Kidney epithelial cell (primary cell): ENCODE results near the gene KRTAP9-4. TPM values are rescaled to one million over a fixed set of nuclear protein-coding genes. Genes with fewer than 3 reads are reported as not detected.
A peak's percentile ranks its signal among the peaks of the same experiment; 100 is the strongest.
"Not testable (repeated sequence)": the region's sequence is repeated elsewhere in the genome, so short reads cannot be mapped to it uniquely, and the experiment has no call there.

ENCODE experiments used
- DNase-seq: peaks from one replicate; pipeline ENCODE4 v3.0.0-alpha.2; 2010; ENCODE audit warnings: low read depth
- H3K27me3 ChIP-seq: 2 replicates; pipeline ENCODE4 v1.6.0; 2011; ENCODE audit warnings: low read length; ENCODE audit not compliant: control insufficient read depth, insufficient read depth
- H3K36me3 ChIP-seq: 2 replicates; pipeline ENCODE4 v1.5.1; 2011; ENCODE audit warnings: low read length; ENCODE audit not compliant: control insufficient read depth, insufficient read depth
- H3K4me3 ChIP-seq: 2 replicates; pipeline ENCODE4 v1.5.1; 2011; ENCODE audit warnings: low read depth, mild to moderate bottlenecking, control low read depth, low read length
- total RNA-seq: library from RNA; depleted of rRNA; stranded (reverse); fragments of >200 nt; gene quantifications from 2 replicates; pipeline ENCODE4 v1.2.3, GENCODE V29; 2015
- TF ChIP-seq, protein P1 (sequence below): IDR thresholded peaks from 2 replicates; pipeline ENCODE4 v1.5.1; 2011; ENCODE audit warnings: mild to moderate bottlenecking, moderate library complexity, low read length, control low read depth, inconsistent platforms; ENCODE audit not compliant: insufficient read depth, poor library complexity, severe bottlenecking

Gene KRTAP9-4, protein sequence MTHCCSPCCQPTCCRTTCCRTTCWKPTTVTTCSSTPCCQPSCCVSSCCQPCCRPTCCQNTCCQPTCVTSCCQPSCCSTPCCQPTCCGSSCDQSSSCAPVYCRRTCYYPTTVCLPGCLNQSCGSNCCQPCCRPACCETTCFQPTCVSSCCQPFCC
- not detected in 2 replicates for total RNA-seq

DNA sequence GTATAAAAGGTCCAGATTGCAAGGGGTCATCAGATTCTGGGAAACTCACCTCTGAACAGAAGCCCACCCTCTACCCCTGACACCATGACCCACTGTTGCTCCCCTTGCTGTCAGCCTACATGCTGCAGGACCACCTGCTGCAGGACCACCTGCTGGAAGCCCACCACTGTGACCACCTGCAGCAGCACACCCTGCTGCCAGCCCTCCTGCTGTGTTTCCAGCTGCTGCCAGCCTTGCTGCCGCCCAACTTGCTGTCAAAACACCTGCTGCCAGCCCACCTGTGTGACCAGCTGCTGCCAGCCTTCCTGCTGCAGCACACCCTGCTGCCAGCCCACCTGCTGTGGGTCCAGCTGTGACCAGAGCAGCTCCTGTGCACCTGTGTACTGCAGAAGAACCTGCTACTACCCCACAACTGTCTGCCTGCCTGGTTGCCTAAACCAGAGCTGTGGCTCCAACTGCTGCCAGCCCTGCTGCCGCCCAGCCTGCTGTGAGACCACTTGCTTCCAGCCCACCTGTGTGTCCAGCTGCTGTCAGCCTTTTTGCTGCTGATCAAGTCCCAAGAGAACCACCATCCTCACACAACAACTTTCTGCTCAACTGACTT, at the start of gene KRTAP9-4:
Gene KRTAP9-4 (plus strand): TSS at position 51 of the 604 bp plus-strand sequence. CDS start 34 bp downstream, at position 85.
- H3K4me3 ChIP-seq, DNase-seq, H3K36me3 ChIP-seq, H3K27me3 ChIP-seq: not testable (repeated sequence)

DNA sequence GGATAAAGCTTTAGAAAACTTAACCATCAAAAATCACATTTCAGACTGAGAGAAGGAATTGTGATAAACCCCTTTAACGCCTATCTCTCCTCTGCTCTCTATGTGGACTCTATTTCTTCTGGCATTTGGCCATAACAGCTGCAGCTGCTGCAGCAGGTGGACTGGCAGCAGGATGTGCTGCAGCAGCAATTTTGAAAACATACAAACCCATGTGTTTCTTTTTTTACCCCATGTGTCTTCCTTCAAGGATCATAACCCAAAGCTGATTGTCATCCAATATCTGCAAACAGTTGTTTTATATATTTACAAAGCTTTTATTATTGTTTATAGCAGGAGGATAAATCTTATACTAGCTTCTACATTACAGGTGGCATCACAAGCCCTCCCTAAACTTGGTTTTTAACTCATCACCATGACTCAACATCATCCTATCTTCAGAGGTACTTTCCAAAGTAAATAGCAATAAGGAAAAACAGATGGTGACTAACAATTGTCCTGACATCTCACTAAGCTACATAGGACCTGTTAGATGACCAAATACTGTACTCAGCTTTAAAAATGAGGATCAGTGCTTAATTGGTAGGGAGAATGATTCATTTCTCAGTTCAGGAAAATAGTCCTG, 37.5 kb upstream of the KRTAP9-4 start:
- Histone ChIP-seq H3K27me3 (no peaks in the 10 kb centered on the region), H3K36me3 (no peaks in the 10 kb centered on the region), H3K4me3 (no peak overlapping the region)
- peak; percentile 10 for DNase-seq
- TF ChIP-seq, protein P1, sequence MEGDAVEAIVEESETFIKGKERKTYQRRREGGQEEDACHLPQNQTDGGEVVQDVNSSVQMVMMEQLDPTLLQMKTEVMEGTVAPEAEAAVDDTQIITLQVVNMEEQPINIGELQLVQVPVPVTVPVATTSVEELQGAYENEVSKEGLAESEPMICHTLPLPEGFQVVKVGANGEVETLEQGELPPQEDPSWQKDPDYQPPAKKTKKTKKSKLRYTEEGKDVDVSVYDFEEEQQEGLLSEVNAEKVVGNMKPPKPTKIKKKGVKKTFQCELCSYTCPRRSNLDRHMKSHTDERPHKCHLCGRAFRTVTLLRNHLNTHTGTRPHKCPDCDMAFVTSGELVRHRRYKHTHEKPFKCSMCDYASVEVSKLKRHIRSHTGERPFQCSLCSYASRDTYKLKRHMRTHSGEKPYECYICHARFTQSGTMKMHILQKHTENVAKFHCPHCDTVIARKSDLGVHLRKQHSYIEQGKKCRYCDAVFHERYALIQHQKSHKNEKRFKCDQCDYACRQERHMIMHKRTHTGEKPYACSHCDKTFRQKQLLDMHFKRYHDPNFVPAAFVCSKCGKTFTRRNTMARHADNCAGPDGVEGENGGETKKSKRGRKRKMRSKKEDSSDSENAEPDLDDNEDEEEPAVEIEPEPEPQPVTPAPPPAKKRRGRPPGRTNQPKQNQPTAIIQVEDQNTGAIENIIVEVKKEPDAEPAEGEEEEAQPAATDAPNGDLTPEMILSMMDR, result no peak

DNA sequence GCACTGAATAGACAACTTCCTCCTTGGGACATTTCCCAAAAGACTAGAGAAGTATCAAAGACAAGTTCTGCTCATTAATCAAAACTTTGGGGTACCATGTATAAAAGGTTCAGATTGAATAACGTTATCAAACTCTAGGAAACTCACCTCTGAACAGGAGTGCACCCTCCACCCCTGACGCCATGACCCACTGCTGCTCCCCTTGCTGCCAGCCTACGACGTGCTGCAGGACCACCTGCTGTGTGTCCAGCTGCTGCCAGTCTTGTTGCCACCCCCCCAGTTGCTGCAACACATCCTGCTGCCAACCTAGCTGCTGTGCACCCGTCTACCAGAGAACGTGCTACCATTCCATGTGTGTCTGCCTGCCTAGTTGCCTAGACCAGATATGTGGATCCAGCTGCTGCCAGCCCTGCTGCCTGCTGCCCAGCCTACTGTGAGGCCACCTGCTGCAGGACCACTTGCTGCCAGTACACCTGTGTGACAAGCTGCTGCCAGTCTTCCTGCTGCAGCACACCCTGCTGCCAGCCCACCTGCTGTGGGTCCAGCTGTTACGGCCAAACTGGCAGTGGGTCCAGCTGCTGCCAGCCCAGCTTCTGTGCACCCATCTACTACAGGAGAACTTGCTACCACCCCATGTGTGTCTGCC, 36.8 kb upstream of the KRTAP9-4 start:
- TF ChIP-seq, protein P1, result no peak
- DNase-seq, result no peak
- Histone ChIP-seq H3K36me3 (no peaks in the 10 kb centered on the region), H3K27me3 (no peaks in the 10 kb centered on the region), H3K4me3 (no peak overlapping the region)

DNA sequence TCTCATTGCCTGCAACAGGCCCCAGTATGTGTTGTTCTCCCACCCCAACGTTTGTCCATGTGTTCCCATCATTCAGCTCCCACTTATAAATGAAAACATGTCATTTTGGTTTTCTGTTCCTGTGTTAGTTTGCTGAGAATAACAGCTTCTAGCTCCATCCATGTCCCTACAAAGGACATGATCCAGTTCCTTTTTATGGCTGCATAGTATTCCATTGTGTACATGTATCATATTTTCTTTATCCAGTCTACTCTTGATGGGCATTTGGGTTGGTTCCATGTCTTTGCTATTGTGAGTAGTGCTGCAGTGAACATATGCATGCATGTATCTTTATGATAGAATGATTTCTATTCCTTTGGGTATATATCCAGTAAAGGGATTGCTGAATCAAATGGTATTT, 33.8 kb upstream of the KRTAP9-4 start:
- DNase-seq, result no peak
- TF ChIP-seq, protein P1, result no peak
- no peaks in the 10 kb centered on the region for H3K36me3 ChIP-seq
- H3K27me3 ChIP-seq, result no peaks in the 10 kb centered on the region
- no peak overlapping the region for H3K4me3 ChIP-seq

DNA sequence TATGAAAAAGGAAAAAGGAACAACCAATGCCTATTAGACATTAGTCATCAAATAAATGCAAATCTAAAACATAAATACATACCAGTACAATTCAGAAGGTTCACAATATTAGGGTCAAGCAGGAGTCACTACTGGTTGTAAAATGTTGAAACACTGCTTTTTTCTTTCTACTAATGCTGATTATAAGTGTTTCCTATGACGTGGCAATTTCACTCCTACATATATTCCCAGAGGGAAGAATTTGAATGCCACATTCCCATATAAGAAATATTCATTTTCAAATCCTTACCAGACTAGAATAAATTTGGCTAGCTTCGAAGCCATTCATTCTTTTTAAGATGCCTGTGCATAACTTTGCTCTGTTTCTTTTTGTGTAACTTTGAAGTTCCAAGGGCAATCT, 25.7 kb upstream of the KRTAP9-4 start:
- Histone ChIP-seq H3K36me3 (no peaks in the 10 kb centered on the region), H3K27me3 (no peaks in the 10 kb centered on the region), H3K4me3 (no peak overlapping the region)
- DNase-seq, result no peak
- TF ChIP-seq, protein P1, result no peak

DNA sequence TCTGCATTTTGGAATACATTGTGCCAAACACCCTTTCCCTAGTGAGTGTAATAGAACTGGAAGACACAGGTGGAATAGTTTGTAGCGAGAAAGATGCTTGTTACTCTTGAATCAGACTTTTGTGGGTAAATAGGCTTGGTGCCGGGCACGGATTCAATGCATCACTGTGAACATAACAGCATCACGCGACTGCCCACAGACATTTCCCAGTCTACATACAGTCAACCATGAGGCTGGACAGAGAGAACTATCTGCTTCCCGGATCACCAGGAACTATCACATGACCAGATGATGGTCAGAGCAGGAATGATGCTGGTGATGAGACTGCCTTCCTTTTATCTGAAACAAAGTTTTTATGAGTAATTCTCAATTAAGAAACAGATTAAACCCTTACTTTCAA, 23.4 kb upstream of the KRTAP9-4 start:
- Histone ChIP-seq H3K27me3 (no peaks in the 10 kb centered on the region), H3K36me3 (no peaks in the 10 kb centered on the region), H3K4me3 (no peak overlapping the region)
- TF ChIP-seq, protein P1, result no peak
- DNase-seq, result no peak

DNA sequence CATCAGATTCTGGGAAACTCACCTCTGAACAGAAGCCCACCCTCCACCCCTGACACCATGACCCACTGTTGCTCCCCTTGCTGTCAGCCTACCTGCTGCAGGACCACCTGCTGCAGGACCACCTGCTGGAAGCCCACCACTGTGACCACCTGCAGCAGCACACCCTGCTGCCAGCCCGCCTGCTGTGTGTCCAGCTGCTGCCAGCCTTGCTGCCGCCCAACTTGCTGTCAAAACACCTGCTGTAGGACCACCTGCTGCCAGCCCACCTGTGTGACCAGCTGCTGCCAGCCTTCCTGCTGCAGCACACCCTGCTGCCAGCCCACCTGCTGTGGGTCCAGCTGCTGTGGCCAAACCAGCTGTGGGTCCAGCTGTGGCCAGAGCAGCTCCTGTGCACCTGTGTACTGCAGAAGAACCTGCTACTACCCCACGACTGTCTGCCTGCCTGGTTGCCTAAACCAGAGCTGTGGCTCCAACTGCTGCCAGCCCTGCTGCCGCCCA, 22.8 kb upstream of the KRTAP9-4 start, which contains the start of gene KRTAP9-2:
Gene KRTAP9-2 (plus strand): TSS at position 51 of the 498 bp plus-strand sequence. CDS start 7 bp downstream, at position 58.
- not testable (repeated sequence) for H3K4me3 ChIP-seq, H3K36me3 ChIP-seq, H3K27me3 ChIP-seq, DNase-seq
